Coronary artery (tissue), 2 donors: Measurements from ENCODE around the gene ANKS3.

Experiments
- DNase-seq: peaks from one replicate; pipeline ENCODE4 v3.0.0-alpha.2; 2017; ENCODE audit warnings: low spot score
- H3K27ac ChIP-seq, 2 donors: fragments of 200-600 bp; sonication (generic); one replicate each; pipeline ENCODE4 v1.5.1; 2016 to 2019
- H3K4me3 ChIP-seq: fragments of 200-600 bp; sonication (generic); 2 replicates; pipeline ENCODE4 v1.5.1; 2016; ENCODE audit warnings: mild to moderate bottlenecking, moderate library complexity
- CTCF ChIP-seq: fragments of 200-600 bp; sonication (generic); IDR thresholded peaks from one replicate; pipeline ENCODE4 v1.5.1; 2019; ENCODE audit warnings: antibody characterized with exemption

Gene ANKS3

GRCh38 chr16:4687946-4688673 lies 46.0 kb downstream of the ANKS3 start:
- no peak overlapping the region for H3K4me3 ChIP-seq
- no peak overlapping the region for H3K27ac ChIP-seq
- no peak for DNase-seq
- no peak for TF ChIP-seq CTCF

GRCh38 chr16:4687416-4687815 lies 46.7 kb downstream of the ANKS3 start:
- Histone ChIP-seq H3K27ac (no peak overlapping the region), H3K4me3 (no peak overlapping the region)
- DNase-seq: no peak

GRCh38 chr16:4686497-4687210 lies 47.4 kb downstream of the ANKS3 start:
- Histone ChIP-seq H3K4me3 (no peak overlapping the region), H3K27ac (no peak overlapping the region)
- no peak for TF ChIP-seq CTCF
- DNase-seq: no peak

More at GRCh38 chr16:4687416-4687815, 46.7 kb downstream of the ANKS3 start:
- no peak for TF ChIP-seq CTCF

- no peak overlapping the region for H3K4me3 ChIP-seq
- DNase-seq: no peak
- TF ChIP-seq CTCF: no peak
- no peak overlapping the region for H3K27ac ChIP-seq
Observed at GRCh38 chr16:4685776-4686496, 48.1 kb downstream of the ANKS3 start.

- no peak for DNase-seq
- TF ChIP-seq CTCF: no peak
Observed at GRCh38 chr16:4685292-4685691, 48.8 kb downstream of the ANKS3 start.

GRCh38 chr16:4684763-4685162 lies 49.3 kb downstream of the ANKS3 start:
- Histone ChIP-seq H3K4me3 (no peak overlapping the region), H3K27ac (no peak overlapping the region)
- no peak for DNase-seq
- no peak for TF ChIP-seq CTCF

More at GRCh38 chr16:4685292-4685691, 48.8 kb downstream of the ANKS3 start:
- Histone ChIP-seq H3K27ac (no peak overlapping the region), H3K4me3 (no peak overlapping the region)
